HG03571 (cell line): Measurements from ENCODE around the gene MRGPRE.

Experiments used
- ATAC-seq: cut with Tn5 transposase; IDR thresholded peaks from one replicate; pipeline ENCODE4 v1.9.1; 2021; ENCODE audit not compliant: unreplicated experiment

MRGPRE gene

GRCh38 chr11:3214420-3214699, 17.9 kb downstream of the MRGPRE start:
- no peak for ATAC-seq

GRCh38 chr11:3213659-3214419, 18.4 kb downstream of the MRGPRE start:
- ATAC-seq = no peak

- ATAC-seq = no peak
Observed at GRCh38 chr11:3208272-3208671, 23.9 kb downstream of the MRGPRE start.

GRCh38 chr11:3207526-3208189, 24.6 kb downstream of the MRGPRE start:
- no peak for ATAC-seq

GRCh38 chr11:3206922-3207204, 25.4 kb downstream of the MRGPRE start:
- no peak for ATAC-seq

GRCh38 chr11:3206156-3206921, 25.9 kb downstream of the MRGPRE start:
- no peak for ATAC-seq

- ATAC-seq = no peak
Observed at GRCh38 chr11:3205261-3206155, 26.7 kb downstream of the MRGPRE start.

- no peak for ATAC-seq
Observed at GRCh38 chr11:3204141-3205015, 27.8 kb downstream of the MRGPRE start.

- ATAC-seq = no peak
Observed at GRCh38 chr11:3203221-3204043, 28.8 kb downstream of the MRGPRE start.

- no peak for ATAC-seq
Observed at GRCh38 chr11:3202759-3203158, 29.5 kb downstream of the MRGPRE start.

GRCh38 chr11:3202305-3202704, 29.9 kb downstream of the MRGPRE start:
- ATAC-seq = no peak

GRCh38 chr11:3201677-3202181, 30.5 kb downstream of the MRGPRE start:
- ATAC-seq = no peak

GRCh38 chr11:3201112-3201581, 31.1 kb downstream of the MRGPRE start:
- no peak for ATAC-seq

- no peak for ATAC-seq
Observed at GRCh38 chr11:3200388-3201111, 31.7 kb downstream of the MRGPRE start.

- ATAC-seq = no peak
Observed at GRCh38 chr11:3199537-3200295, 32.5 kb downstream of the MRGPRE start.

- no peak for ATAC-seq
Observed at GRCh38 chr11:3198815-3199214, 33.4 kb downstream of the MRGPRE start.

GRCh38 chr11:3197878-3198528, 34.2 kb downstream of the MRGPRE start:
- ATAC-seq = no peak
